GM18951 (cell line): ENCODE data around the gene ALG12.
A peak's percentile ranks its signal among the peaks of the same experiment; 100 is the strongest.

Experiments used
- POLR2A ChIP-seq: IDR thresholded peaks from 4 replicates; pipeline ENCODE4 v1.6.1; 2011; ENCODE audit warnings: mild to moderate bottlenecking; ENCODE audit not compliant: insufficient read length, insufficient read depth; ENCODE audit errors: extremely low read depth
- in situ Hi-C: fragments of 300-500 bp; cut with MboI; formaldehyde crosslinking; loops from one replicate; pipeline ENCODE4 v1.12.0; 2022; ENCODE audit warnings: low sequenced_read_pairs, mixed read lengths, inconsistent platforms; ENCODE audit not compliant: unreplicated experiment

ALG12 gene

GRCh38 chr22:49961601-49962011, 43.4 kb upstream of the ALG12 start:
- in situ Hi-C loops: no loop called here
- peak; percentile 14 for TF ChIP-seq POLR2A

GRCh38 chr22:49961005-49961600, 42.9 kb upstream of the ALG12 start:
- TF ChIP-seq POLR2A: no peak
- in situ Hi-C loops: no loop called here

GRCh38 chr22:49960159-49961004, 42.1 kb upstream of the ALG12 start, which contains the start of gene PIM3:
Gene PIM3 (plus strand): TSS chr22:49960772. CDS start chr22:49960948, 176 bp downstream.
- in situ Hi-C loops: no loop called here
- TF ChIP-seq POLR2A: peak; percentile 96

- in situ Hi-C loops: no loop called here
- no peak for TF ChIP-seq POLR2A
Observed at GRCh38 chr22:49959782-49960158, 41.5 kb upstream of the ALG12 start.

- in situ Hi-C loops: no loop called here
- TF ChIP-seq POLR2A: no peak
Observed at GRCh38 chr22:49958931-49959781, 40.9 kb upstream of the ALG12 start.

GRCh38 chr22:49958366-49958921, 40.2 kb upstream of the ALG12 start:
- no peak for TF ChIP-seq POLR2A
- in situ Hi-C loops: no loop called here

- in situ Hi-C loops: no loop called here
- no peak for TF ChIP-seq POLR2A
Observed at GRCh38 chr22:49957826-49958365, 39.7 kb upstream of the ALG12 start.

- TF ChIP-seq POLR2A: no peak
- in situ Hi-C loops: no loop called here
Observed at GRCh38 chr22:49956914-49957825, 38.9 kb upstream of the ALG12 start.

GRCh38 chr22:49956418-49956770, 38.2 kb upstream of the ALG12 start:
- TF ChIP-seq POLR2A: no peak
- in situ Hi-C loops: no loop called here

GRCh38 chr22:49955581-49956417, 37.6 kb upstream of the ALG12 start:
- in situ Hi-C loops: no loop called here
- TF ChIP-seq POLR2A: no peak

GRCh38 chr22:49954991-49955580, 36.8 kb upstream of the ALG12 start:
- TF ChIP-seq POLR2A: no peak
- in situ Hi-C loops: no loop called here
